ENCODE data around the gene EEF1E1.

- TF ChIP-seq BHLHE40 (IDR thresholded peaks at IDR 0.05; ENCODE audit: borderline replicate concordance) (no peak), ELF4 (IDR thresholded peaks at IDR 0.05) (no peak), SUZ12 (IDR thresholded peaks at IDR 0.05) (no peak), SP1 (IDR thresholded peaks at IDR 0.05) (no peak), TARDBP (IDR thresholded peaks at IDR 0.05) (no peak)
Observed at GRCh38 chr6:8108031-8108660, 5.8 kb upstream of the EEF1E1 start.
